ENCODE measurements around the gene C16orf92. TPM values are rescaled to one million over a fixed set of nuclear protein-coding genes. Genes with fewer than 3 reads are reported as not detected.

C16orf92 gene
- total and polyA plus RNA-seq, 2 of the 8 experiments (the other 6 are each of a cell fraction or from before 2014, with no cell fraction given), result not detected

- TF ChIP-seq KDM4A (IDR thresholded peaks at IDR 0.05; ENCODE audit: low read depth, low read length, severe bottlenecking) (no peak), KDM5A (IDR thresholded peaks at IDR 0.05; ENCODE audit: low read length) (no peak), KDM1A (IDR thresholded peaks at IDR 0.05; ENCODE audit: borderline replicate concordance, low read length) (no peak), TBP (IDR thresholded peaks at IDR 0.05; ENCODE audit: low read depth, low read length) (no peak), CREB1 (IDR thresholded peaks at IDR 0.05) (no peak), BCL11A (IDR thresholded peaks at IDR 0.05; ENCODE audit: low read depth in 2 of 2, low read length in 2 of 2) (no peak), MAFK (IDR thresholded peaks at IDR 0.05; ENCODE audit: low read depth, low read length) (no peak)
Observed at GRCh38 chr16:30016555-30017276, 6.3 kb upstream of the C16orf92 start (continued).

All from H1 (cell line).